ENCODE data around the gene TNNT1.
A peak's percentile ranks its signal among the peaks of the same experiment; 100 is the strongest.
"Not testable (repeated sequence)": the region's sequence is repeated elsewhere in the genome, so short reads cannot be mapped to it uniquely, and the experiment has no call there.

The TNNT1 gene

GRCh38 chr19:55175117-55175867 is 26.3 kb upstream of the TNNT1 start:
- Histone ChIP-seq H3K9me3 (no peaks in the 10 kb centered on the region), H3K4me3 (no peak overlapping the region), H3K27me3 (ENCODE audit: low read depth) (peaks cover 23% of the 10 kb centered on the region), H3K4me1 (peaks cover 14% of the 10 kb centered on the region), H3K36me3 (replicated peaks) (no peaks in the 10 kb centered on the region)
- in situ Hi-C loops (cut with MboI; ENCODE audit: low sequenced_read_pairs), result no loop called here
- DNase-seq (ENCODE audit: low spot score in 2 of 2), result no peak

DNA sequence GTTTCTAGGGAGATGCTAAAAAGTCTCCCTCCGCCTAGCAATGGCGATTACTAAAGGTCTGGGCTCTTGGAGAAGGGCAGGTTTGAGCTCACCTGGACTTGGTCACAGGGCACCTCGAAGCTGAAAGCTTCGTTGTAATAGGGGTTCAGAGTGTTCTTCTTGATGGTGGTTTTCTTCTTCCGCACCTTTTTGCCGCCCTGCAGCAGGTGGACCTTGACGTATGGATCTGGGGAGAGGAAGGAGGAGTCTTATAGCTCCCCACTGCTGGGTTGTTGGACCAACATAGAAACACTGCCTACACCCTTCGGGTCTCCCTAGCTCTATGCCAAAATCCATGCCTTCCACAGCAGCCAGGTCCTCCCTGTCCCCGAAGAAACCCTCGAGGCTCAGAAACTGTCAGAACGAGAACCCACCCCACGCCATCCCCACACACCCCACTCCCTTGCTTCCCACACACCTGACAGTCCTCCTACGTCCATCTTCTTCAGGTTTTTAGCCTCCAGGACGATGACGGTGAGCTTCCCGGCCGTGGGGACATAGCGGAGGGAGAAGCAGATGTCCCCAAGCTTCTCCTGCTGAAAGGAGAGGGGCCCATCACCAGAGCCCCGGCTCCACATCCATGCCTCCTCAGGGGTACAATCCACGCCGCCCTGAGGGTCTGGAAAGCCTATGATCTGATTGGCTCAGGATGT is 25.6 kb upstream of the TNNT1 start:
- peaks cover 16% of the 10 kb centered on the region for H3K27me3 ChIP-seq (ENCODE audit: low read depth)
- peaks cover 10% of the 10 kb centered on the region for H3K4me1 ChIP-seq
- no peaks in the 10 kb centered on the region for H3K36me3 ChIP-seq (replicated peaks)
- in situ Hi-C loops (cut with MboI; ENCODE audit: low sequenced_read_pairs), result no loop called here
- DNase-seq (ENCODE audit: low spot score in 2 of 2), result no peak
- no peak overlapping the region for H3K4me3 ChIP-seq
- H3K9me3 ChIP-seq, result no peaks in the 10 kb centered on the region

- Histone ChIP-seq H3K9me3 (no peaks in the 10 kb centered on the region), H3K4me1 (peaks cover 5% of the 10 kb centered on the region; the same call in 1 of the 2 replicates), H3K4me3 (peak overlapping the region; percentile 35), H3K36me3 (replicated peaks) (no peaks in the 10 kb centered on the region), H3K27me3 (ENCODE audit: low read depth) (peaks cover 11% of the 10 kb centered on the region)
- in situ Hi-C loops (cut with MboI; ENCODE audit: low sequenced_read_pairs), result no loop called here
- peak; percentile 58 to 93 for DNase-seq (ENCODE audit: low spot score in 2 of 2)
These were observed 24.9 kb upstream of the TNNT1 start for GRCh38 chr19:55173714-55174409.

DNA sequence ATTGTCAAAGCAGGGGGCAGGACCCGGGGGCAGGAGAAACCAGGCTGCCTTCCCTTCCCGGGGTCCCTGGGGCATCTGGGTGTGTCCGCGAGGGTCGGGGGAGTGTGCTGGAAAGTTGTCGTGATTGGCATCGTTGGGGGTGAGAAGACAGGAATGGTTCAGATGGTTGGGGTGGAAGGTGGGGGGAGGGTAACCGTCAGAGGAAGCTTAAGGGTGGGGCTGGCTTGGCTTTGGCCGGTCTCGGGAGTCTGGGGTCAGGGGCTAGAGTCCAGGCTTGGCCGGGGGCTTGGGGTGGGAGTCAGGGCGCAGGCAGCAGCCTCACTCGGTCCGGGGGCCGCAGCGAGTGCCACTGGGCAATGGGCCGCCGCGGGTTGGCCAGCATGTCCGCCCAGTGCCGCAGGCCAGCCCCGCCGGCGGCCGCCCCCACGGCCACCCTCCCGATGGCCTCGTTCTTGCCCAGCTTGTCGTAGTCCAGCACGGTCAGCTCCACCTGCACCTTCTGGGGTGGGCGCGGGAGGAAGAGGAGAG is 24.2 kb upstream of the TNNT1 start:
- Histone ChIP-seq H3K9me3 (no peaks in the 10 kb centered on the region), H3K27me3 (ENCODE audit: low read depth) (peaks cover 9% of the 10 kb centered on the region), H3K4me3 (peak overlapping the region; percentile 35), H3K36me3 (replicated peaks) (no peaks in the 10 kb centered on the region), H3K4me1 (peaks cover 5% of the 10 kb centered on the region; the same call in 1 of the 2 replicates)
- in situ Hi-C loops (cut with MboI; ENCODE audit: low sequenced_read_pairs), result no loop called here
- DNase-seq (ENCODE audit: low spot score in 2 of 2), result no peak

GRCh38 chr19:55172741-55173140 is 23.7 kb upstream of the TNNT1 start:
- in situ Hi-C loops (cut with MboI; ENCODE audit: low sequenced_read_pairs), result no loop called here
- H3K27me3 ChIP-seq (ENCODE audit: low read depth), result peaks cover 7% of the 10 kb centered on the region; the same call in 1 of the 2 replicates

GRCh38 chr19:55172318-55172717 is 23.3 kb upstream of the TNNT1 start:
- in situ Hi-C loops (cut with MboI; ENCODE audit: low sequenced_read_pairs); H3K27me3 ChIP-seq (ENCODE audit: low read depth); H3K4me3 ChIP-seq: not testable (repeated sequence)

More at GRCh38 chr19:55172741-55173140, 23.7 kb upstream of the TNNT1 start:
- Histone ChIP-seq H3K9me3 (no peaks in the 10 kb centered on the region), H3K36me3 (replicated peaks) (no peaks in the 10 kb centered on the region), H3K4me1 (peaks cover 5% of the 10 kb centered on the region; the same call in 1 of the 2 replicates), H3K4me3 (no peak overlapping the region)
- DNase-seq (ENCODE audit: low spot score in 2 of 2), result no peak

DNA sequence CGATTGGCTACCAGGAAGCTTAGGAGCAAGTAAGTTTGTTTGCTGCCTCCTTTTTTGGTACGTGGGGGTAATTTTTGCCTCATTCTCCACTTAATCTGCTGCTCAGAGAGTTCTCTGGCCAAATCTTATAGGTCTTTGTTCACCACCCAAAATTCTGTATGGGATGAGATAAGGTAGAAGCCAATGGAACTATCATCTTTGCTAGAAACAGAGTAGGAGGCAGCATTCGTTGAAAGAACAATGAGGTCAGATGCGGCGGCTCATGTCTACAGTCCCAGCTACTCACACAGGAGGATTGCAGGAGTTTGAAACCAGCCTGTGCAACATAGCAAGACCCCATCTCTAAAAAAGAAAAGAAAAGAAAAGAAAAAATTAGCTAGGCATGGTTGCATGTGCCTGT is 22.4 kb upstream of the TNNT1 start:
- in situ Hi-C loops (cut with MboI; ENCODE audit: low sequenced_read_pairs), result no loop called here
- no peak for DNase-seq (ENCODE audit: low spot score in 2 of 2)
- Histone ChIP-seq H3K27me3 (ENCODE audit: low read depth) (peaks cover 6% of the 10 kb centered on the region; the same call in 1 of the 2 replicates), H3K4me1 (peaks cover 8% of the 10 kb centered on the region; the same call in 1 of the 2 replicates), H3K4me3 (no peak overlapping the region), H3K9me3 (no peaks in the 10 kb centered on the region), H3K36me3 (replicated peaks) (no peaks in the 10 kb centered on the region)

More at GRCh38 chr19:55172318-55172717, 23.3 kb upstream of the TNNT1 start:
- H3K4me1 ChIP-seq; H3K9me3 ChIP-seq; DNase-seq (ENCODE audit: low spot score in 2 of 2); H3K36me3 ChIP-seq (replicated peaks): not testable (repeated sequence)

GRCh38 chr19:55169136-55169535 is 20.1 kb upstream of the TNNT1 start:
- in situ Hi-C loops (cut with MboI; ENCODE audit: low sequenced_read_pairs), result no loop called here
- peaks cover 8% of the 10 kb centered on the region; the same call in 1 of the 2 replicates for H3K4me1 ChIP-seq
- H3K27me3 ChIP-seq (ENCODE audit: low read depth), result peaks cover 5% of the 10 kb centered on the region; the same call in 1 of the 2 replicates
- H3K36me3 ChIP-seq (replicated peaks), result no peaks in the 10 kb centered on the region
- H3K4me3 ChIP-seq, result no peak overlapping the region
- DNase-seq (ENCODE audit: low spot score in 2 of 2), result no peak
- H3K9me3 ChIP-seq, result no peaks in the 10 kb centered on the region

DNA sequence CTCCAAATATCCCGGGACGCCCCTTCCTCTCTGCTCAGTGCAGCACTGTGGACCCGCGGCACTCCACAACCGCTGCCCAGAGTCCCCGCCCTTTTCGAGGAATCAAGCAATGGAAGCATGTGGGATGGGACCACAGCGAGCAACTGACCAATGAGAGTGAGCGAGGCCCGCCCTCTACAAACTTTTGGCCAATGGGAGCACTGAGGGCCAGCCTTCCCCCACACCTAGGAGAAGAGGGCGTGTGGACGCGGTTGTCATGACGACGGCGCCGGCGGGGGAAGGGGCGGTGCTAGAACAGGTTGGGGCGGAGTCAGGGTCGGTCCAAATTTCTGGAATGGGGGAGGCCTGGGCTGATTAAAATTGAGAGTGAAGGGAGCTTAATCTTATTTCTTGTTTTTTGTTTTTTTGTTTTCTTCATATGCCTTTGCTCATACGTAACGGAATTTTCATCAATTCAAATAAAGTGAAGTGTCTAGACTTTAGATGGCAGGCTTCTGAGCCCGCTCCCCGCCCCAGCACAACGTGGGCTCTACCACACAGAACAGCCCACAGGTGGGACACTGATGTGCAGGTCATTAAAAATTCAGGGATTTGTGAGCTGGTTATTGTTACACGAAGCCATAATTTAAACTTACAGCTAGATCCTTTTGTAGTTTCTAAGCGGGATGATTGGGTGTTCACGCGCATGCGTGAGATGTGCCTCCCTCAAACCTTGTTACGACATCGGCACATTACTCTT is 17.7 kb upstream of the TNNT1 start, which contains the start of gene DNAAF3:
Gene DNAAF3, minus strand, starts transcription at position 84 of the 739 bp plus-strand sequence. CDS start 200 bp downstream, outside the sequence.
- DNase-seq (ENCODE audit: low spot score in 2 of 2), result peak; percentile 95 to 98
- H3K4me3 ChIP-seq, result peak within 1 kb of the TSS; percentile 39
- in situ Hi-C loops (cut with MboI; ENCODE audit: low sequenced_read_pairs), result no loop called here
- no peaks in the 10 kb centered on the region for H3K9me3 ChIP-seq
- H3K4me1 ChIP-seq, result peaks cover 3% of the 10 kb centered on the region; the same call in 1 of the 2 replicates
- no peaks in the 10 kb centered on the region for H3K36me3 ChIP-seq (replicated peaks)
- H3K27me3 ChIP-seq (ENCODE audit: low read depth), result no peaks in the 10 kb centered on the region

DNA sequence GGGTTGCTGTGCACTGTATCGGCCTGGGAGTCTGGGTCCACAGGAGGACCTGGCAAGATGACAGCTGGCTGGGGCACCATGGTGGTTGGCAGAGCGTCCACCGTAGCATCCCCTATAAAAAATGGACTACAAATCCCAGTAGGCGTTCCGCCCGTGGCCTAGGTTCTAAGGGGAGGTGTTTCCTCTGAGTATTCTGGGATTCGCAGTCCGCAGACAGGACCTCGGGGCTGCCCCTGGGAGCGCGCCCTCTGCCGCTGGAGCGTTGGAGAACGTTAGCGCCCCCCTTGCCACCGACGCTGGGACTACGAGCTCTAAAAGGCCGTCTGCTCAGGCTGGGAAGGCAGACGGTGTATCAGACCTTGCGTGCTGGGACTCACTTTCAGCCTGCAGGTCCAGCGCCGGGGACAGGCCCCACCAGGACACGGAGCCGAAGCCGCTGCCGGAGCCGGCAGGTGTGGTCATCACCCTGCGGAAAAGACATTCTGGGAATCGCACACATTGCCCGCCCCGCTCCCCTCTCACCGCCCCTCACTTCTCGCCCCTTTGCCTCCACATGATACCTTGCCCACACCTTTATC is 17.0 kb upstream of the TNNT1 start:
- DNase-seq (ENCODE audit: low spot score in 2 of 2), result peak; percentile 80 to 90

GRCh38 chr19:55161571-55162322 is 12.7 kb upstream of the TNNT1 start:
- DNase-seq (ENCODE audit: low spot score in 2 of 2), result no peak
- H3K4me3 ChIP-seq, result no peak overlapping the region
- no peaks in the 10 kb centered on the region for H3K36me3 ChIP-seq (replicated peaks)
- no peaks in the 10 kb centered on the region for H3K4me1 ChIP-seq
- in situ Hi-C loops (cut with MboI; ENCODE audit: low sequenced_read_pairs), result no loop called here
- H3K27me3 ChIP-seq (ENCODE audit: low read depth), result peaks cover 6% of the 10 kb centered on the region; the same call in 1 of the 2 replicates
- H3K9me3 ChIP-seq, result no peaks in the 10 kb centered on the region

More for the DNA sequence above, 17.0 kb upstream of the TNNT1 start:
- peak overlapping the region; percentile 39 for H3K4me3 ChIP-seq
- in situ Hi-C loops (cut with MboI; ENCODE audit: low sequenced_read_pairs), result no loop called here
- no peaks in the 10 kb centered on the region for H3K9me3 ChIP-seq
- H3K27me3 ChIP-seq (ENCODE audit: low read depth), result no peaks in the 10 kb centered on the region
- no peaks in the 10 kb centered on the region for H3K36me3 ChIP-seq (replicated peaks)
- H3K4me1 ChIP-seq, result peaks cover 3% of the 10 kb centered on the region; the same call in 1 of the 2 replicates

DNA sequence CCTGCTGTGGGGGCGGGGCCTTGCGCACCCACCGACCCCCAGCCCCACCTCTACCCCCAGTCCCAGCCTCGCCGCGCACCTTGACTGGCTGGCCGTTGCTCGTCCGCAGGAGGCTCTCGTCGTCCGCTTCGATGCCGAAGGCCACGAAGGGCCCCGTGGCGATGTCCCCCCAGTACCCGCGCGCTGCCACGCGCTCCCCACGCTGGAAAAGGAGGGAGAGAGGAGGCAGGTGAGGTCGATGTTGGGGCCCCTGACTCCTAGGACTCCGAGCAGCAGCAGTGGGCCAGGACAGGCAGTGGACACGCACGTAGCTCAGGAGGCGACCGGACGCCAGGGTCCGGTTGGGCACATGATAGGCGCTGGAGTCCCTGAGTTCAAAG is 12.0 kb upstream of the TNNT1 start:
- Histone ChIP-seq H3K27me3 (ENCODE audit: low read depth) (peaks cover 8% of the 10 kb centered on the region; the same call in 1 of the 2 replicates), H3K4me1 (peaks cover 2% of the 10 kb centered on the region; the same call in 1 of the 2 replicates), H3K4me3 (no peak overlapping the region), H3K36me3 (replicated peaks) (no peaks in the 10 kb centered on the region), H3K9me3 (no peaks in the 10 kb centered on the region)
- in situ Hi-C loops (cut with MboI; ENCODE audit: low sequenced_read_pairs), result no loop called here
- DNase-seq (ENCODE audit: low spot score in 2 of 2), result no peak
